HG03039 (cell line): ENCODE measurements around the gene KRTAP5-5.
"Not testable (repeated sequence)": the region's sequence is repeated elsewhere in the genome, so short reads cannot be mapped to it uniquely, and the experiment has no call there.

Experiments used
- ATAC-seq: cut with Tn5 transposase; IDR thresholded peaks from one replicate; pipeline ENCODE4 v1.9.1; 2021; ENCODE audit warnings: mild to moderate bottlenecking, moderate library complexity; ENCODE audit not compliant: unreplicated experiment

The KRTAP5-5 gene

DNA sequence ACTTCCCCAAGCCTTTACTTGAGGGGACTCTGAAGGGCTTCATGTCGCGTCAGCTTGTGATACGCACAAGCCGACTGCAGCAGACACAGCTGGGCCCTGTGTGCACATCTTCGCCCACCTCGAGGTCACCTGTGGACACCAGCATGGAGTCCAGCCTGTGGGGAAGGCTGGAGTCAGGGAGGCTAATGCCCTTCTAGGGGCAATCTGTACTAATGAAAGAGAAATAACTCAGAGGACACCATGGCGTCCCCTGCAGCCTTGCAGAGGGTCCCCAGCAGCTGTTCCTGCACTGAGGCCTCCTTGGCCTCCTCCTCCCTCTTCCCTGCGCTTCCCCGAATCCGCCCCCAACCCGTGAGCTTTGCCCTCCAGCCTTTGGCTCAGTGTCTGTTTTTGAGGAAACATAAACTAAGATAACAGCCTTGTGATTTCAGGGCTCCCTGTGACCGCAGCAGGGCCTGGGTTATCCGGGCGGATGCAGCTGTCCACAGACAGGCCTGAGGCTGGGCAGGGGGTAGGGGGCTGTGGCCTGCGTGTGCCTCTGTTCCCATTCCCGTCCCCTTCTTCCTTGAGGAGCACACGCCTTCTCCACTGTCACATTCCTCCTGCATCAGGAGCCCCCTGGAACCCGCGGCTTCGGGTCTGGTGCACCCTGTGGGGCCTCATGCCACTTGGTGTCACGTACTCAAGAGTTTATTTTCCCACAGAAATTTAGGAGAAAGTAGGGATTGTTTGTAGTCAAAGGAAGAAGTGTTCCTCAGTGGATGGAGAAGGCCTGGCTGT, 25.0 kb downstream of the KRTAP5-5 start:
- no peak for ATAC-seq

DNA sequence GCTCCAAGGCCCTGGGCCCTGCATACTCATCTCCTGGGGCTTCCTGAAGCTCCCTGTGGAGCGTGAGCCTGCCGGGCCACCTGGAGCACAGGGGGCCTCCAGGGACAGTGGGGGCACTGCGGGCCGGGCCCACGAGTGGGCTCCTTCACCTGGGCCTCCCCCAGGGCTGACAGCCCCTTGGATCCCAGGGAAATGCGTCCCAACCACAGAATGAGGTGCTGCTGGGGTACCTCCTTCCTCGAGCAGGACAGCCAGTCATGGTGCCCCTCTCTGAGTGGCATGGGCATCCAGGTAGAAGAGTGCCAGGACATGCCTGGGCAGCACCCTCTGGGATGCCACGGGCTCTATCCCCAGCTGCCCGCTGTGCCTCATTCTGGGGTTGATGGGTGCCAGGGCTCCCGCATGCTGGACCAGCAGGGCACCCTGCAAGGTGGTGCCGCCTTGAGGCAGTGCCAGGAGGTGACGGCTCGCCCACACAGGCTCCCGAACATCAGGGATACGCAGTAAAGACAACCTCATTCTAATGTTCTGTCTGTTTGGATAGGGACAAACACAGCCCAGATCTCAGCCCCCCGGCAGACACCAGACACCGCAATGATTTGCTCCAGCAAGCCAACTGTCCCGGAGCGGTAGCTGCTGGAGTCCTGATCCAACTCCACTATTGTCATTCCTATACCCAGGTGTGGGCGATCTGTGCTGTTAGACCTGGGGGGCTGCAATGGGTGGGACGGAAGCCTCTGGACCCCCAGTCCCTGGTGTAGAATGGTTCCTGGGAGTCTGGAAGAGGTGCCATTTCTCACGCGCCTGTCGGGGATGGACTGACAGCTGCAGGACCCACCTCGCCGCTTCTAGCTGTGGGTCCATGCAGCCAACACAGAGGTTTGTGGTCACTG, 25.8 kb downstream of the KRTAP5-5 start:
- ATAC-seq: no peak

DNA sequence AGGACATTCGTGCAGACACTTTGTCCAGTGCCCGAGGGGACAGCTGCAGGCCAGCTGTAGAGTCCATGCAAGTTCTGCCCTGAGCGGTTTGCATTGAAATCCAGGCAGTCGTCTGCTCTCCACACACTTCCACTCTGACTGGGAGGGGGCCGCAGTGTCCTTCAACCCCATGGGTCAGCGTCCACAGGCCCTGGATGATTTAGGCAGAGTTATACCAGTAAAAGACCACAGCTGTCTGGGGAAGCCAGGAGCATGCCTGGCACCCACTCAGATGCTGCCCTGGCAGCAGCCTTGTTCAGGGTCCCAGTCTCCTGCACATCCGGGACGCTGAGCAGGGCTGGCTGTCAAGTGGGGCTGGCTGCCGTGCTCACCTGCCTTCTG, 26.5 kb downstream of the KRTAP5-5 start:
- ATAC-seq: no peak

DNA sequence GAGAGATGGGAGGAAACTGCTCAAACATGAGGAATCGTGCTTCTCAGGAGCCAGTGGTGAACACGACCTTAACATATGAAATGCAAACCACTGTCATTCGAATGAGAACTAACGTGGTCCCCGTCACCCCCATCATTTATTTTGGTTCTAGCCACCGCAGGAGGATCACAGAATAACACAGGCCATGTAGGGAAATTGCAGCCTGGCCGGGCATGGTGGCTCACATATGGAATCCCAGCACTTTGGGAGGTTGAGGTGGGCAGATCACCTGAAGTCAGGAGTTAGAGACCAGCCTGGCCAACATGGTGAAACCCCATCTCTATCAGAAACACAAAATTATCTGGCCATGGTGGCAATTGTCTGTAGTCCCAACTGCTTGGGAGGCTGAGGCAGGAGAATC, 27.1 kb downstream of the KRTAP5-5 start:
- ATAC-seq: no peak

DNA sequence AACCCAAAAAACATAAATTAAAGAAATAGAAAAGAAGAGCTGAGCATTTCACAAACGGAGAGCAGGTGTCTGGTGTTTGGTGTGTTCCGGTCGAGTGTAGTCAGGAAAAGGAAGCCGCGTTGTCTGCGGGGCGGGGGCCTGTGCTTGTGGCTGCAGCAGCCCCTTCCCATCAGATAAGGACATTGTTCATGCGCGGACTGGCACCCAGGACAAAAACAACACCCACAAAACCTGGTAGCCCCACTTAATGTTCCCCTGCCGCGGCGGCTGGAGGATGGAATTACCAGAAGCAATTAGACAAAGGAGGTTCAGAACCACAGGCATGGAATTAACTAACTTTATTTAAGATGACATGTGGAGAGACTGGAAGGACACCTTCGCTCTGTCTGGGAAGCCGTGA, 29.9 kb downstream of the KRTAP5-5 start:
- ATAC-seq: no peak

DNA sequence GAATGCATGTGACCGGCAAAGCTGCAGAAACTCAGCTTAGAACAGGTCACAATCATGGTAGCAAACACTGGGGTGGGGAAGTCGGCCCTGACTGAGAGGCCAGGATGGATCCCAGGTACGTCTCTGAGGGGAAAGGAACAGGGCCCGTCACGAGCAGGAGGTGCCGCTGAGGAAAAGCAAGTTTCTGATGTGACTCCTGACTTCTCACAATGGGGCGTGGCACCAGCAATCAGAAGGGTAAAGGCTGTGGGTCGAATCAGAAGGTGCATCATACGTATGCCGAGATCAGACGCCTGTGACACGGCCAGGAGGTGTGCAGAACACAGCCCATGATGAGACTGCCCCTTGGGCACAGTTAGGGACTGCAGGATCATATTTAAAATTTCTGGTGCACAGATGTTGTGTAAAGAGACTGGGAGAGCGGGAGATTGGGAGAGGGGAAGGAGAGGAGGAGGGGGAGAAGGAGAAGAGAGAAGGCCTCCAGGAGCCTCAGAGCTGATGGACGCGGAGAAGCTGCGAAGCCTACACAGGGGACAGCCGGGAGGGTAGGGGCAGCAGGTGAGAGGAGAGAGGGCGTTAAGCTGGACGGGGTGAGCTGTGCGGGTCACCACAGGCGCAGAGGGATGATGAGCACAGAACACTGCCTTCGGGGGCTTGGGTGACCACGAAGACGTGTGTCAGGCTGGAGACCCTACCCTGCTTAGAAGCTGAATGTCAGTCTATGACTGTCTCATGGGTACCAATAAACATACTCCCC, 30.7 kb downstream of the KRTAP5-5 start:
- no peak for ATAC-seq

DNA sequence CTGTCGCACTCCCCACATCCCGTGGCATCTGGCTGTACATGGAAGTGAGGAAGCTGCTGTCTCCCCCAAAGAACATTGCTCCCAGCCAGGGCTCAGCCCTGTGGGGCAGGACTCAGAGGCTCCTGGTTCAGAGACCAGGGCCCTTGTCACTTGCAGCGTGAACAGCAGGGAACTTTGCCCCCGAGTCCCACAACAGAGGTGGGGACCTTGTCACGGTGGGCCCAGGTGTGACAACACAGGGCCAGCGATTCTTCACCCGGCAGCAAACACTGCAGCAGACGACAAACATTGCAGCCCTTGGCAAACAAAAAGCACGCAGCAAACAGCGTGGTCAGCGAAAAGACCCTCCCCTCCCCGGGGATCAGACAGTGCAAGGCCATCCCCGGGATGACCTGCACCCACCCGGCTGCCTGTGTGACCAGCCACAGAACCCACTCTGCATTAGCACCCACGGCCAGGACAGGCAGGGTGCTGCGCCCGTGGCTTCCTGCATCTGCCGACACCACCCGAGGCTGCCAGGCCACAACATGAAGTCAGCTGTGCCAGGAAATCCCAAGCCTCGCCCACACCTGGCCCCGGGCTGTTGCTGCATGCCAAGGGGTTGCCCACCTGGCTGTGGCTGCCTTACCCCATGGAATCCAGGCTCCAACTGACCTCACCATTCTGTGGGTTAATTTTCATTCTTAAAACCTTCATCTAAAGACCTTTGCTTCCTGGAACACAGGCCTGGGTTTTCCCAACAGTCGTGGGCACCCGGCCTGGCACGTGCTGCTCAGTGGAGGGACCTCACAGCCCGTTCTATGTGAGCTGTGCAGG, 32.1 kb downstream of the KRTAP5-5 start:
- not testable (repeated sequence) for ATAC-seq

DNA sequence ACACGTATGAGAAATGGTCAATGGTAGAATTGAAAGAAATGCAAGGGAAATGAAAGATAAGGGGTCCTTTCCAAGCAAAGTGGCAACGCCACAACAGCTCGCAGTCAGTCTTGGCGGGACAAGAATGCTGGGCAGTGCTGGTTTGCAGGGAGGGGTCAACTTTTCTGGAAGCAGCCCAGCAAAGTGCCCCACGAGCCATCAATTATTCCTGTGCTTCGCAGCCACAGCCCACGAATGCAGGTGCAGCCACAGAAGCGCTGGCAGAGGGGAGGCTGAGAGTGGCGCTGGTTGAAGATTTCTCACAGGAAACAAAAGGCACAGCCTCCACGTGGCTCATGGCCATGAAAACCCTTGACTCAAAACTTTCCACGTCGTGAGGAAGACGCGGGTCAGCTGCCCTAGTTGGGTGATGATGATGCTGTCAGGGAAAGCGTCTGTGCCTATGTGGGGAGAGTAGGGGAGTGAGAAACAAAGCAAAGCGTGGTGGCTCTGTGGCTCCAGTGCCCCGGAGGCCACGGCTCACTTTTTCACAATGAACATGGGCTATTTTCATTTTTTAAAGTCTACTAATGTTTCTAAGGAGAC, 33.2 kb downstream of the KRTAP5-5 start:
- ATAC-seq: not testable (repeated sequence)

DNA sequence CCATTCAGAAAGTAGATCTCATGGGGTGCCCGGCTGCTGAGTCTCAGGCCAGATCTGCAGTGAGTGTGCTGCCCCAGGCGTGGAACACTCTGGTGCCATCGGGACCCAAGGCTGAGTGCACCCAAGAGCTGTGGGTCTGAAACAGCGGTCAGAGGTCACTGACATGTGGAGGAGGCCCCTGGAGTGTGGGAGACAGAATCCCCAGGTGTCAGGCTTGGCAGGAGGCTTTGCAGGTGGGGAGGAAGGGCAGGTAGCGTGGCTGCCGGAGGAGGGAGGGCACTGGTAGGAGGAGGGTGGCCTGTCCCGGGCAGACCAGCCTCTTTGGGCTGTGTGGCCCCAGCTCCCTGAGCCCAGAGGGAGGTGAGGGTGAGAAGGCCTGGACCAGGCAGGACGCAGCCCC, 35.7 kb downstream of the KRTAP5-5 start:
- ATAC-seq: no peak

DNA sequence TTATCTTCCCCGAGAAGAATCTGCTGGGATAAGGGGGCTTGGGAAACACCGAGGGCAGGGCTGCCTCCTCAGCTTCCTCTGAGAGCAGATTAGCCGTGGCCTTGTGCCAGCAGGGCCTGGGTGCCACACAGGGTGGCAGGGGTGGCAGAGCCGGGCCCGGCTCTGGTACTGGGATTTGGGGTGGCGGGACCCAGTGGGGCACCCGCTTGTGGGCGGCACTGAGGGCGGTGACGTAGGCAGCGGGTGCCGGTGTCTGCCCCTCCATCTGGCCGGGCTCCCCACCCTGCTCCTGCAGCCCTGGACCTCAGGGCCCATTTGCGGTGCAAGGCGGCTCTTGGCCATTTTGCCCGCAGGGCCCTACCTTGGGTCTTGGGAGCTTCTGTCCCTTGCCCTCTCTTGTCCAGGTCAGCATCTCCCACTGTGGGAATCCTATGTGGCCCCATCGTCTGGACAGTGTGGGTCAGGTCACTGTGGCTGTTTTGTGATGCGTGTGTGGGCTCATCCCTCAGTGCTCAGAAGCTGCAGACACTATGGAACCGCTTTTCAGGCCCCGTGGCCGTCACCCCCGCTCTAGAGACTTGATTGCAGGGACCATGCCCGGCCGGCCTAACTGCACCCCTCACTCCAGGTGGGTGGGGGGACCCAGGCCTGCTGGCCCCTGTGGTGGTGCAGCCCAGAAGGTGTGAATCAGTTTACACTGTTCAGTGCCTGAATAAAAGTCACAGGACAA, 37.7 kb downstream of the KRTAP5-5 start:
- no peak for ATAC-seq

DNA sequence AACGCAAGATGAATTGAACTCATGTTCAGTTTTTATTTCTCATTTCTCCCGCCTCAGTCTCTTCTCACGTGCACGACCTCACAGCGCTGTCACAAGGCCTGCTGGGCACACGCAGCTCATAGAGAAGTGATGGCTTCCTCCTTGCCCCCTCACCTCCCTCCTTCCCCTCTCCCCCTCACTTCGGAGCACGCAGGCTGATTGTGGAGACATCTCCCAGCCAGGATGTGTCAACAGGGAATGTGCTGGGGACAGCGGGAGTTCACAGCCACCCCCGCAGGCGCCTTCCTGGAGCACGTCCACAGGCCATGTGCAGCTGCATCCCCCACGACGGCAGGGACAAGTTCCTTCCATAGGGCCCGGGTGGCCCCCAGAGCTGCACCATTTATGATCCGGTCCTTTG, 38.3 kb downstream of the KRTAP5-5 start:
- ATAC-seq: no peak

DNA sequence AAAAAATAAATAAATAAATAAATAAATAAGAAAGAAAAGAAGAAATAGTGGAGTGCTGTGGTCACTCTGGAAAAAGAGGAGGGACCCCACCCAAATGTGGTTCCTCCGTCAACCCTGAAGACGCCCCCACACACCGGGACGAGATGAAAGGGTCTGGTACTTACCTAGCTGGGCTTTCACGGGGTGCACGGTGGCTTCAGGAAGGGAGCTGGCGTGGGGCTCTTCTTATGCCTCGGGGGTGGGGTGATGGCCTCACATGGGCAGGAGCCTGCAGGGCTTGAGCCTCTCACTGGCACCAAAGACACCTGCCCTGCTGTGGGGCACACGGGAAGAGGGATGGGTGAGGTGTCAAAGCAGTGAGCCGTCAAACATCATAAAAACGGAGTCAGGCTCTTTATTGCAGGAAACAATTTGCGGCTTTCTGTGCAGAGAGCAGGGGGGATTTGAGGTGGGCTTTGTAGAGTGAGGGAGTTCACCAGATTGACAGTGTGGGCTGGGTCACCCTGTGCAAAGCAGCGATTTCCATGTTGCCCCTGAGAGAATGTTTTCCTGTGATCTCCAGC, 39.4 kb downstream of the KRTAP5-5 start:
- no peak for ATAC-seq

DNA sequence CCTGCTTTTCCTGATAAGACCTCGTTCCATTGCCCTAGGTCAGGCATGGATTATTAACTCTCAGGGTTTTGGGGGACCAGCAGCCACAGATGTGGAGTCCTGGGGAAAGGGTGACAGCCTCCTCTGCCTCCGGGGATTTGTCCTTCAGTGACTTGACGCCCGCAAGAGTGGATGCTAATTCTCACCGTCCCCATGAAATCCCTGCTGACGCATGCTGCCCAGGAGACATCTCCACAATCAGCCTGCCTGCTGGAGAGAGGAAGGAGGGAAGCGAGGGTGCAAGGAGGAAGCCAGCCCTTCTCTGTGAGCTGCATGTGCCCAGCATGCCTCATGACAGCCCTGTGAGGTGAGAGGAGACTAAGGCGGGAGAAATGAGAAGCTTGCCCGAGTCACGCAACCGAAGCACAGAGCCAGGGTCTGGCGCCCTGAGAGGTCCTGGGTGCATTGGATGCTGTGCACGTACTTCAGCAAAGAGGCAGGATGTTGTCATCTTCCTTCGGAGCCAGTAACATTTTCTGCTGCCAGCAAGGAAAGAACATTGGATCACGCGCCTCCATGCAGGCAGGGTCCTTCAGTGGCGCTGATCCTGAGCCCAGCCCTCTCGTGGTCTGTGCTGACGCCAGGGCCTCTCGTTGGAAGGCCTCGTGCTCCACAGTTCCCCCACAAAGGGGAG, 40.1 kb downstream of the KRTAP5-5 start:
- ATAC-seq: no peak

DNA sequence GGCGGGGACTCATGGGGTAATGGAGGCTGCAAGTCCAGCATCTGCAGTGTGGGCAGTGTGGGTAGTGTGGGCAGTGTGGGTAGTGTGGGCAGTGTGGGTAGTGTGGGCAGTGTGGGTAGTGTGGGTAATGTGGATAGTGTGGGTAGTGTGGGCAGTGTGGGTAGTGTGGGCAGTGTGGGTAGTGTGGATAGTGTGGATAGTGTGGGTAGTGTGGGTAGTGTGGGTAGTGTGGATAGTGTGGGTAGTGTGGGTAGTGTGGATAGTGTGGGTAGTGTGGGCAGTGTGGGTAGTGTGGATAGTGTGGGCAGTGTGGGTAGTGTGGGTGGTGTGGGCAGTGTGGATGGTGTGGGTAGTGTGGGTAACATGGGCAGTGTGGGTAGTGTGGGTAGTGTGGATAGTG, 40.9 kb downstream of the KRTAP5-5 start:
- not testable (repeated sequence) for ATAC-seq

DNA sequence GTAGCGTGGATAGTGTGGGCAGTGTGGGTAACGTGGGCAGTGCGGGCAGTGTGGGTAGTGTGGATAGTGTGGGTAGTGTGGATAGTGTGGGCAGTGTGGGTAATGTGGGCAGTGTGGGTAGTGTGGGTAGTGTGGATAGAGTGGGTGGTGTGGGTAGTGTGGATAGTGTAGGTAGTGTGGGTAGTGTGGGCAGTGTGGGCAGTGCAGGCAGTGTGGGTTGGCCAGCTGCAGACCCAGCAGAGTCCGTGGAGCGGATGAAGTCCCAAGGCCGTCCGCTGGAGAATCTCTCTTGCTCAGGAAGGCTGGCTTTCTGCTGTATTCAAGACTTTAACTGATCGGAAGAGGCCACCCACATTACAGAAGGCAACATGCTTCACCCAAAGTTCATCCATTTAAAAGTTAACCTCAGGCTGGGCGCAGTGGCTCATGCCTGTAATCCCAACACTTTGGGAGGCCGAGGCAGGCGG, 41.4 kb downstream of the KRTAP5-5 start:
- no peak for ATAC-seq

DNA sequence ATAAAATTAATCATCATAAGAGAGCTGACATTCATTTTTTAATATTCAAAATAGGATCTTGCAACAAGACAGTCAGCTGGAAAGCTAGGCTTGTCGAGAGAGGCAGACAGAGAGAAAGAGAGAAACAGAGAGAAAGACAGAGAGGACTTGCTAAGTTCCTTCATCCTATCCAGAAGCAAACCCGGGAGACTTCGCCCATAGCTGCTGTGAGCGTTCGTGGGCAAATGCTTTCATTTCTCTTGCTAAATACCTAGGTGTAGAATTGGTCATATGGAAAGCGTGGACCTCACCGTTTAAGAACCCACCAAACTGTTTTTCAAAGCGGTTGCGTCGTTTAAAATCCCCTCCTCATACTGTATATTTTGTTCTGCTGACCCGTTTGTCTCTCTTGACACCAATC, 42.1 kb downstream of the KRTAP5-5 start:
- no peak for ATAC-seq

DNA sequence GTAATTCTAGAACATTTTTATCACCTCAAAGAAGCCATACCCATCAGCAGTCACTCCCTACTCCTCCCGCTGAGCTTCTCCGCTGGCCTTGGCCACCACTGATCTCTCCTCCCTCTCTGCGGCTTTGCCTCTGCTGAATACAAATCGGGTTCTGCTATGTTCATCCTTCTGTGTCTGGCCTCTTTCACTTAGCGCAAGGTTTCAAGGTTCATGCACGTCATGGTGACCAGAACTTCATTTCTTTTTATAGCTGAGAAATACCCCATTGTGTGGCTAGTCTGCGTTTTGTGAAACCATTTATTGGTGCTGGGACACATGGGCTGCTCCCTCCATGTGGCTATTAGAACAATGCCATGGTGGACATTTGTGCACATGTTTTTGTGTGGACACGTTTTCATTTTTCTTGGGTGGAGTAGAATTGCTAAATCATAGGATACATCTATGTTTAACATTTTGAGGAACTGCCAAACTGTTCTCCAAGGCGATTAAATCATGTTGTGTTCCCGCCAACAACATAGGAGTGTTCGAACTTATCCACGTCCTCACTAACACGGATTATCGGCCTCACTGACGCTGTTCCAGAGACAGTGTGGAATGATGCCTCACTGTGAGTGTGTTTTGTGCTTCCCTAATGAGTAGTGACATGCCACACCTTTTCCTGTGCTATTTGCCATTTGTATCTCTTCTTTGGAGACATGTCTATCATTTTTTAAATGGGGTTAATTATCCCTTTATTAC, 43.2 kb downstream of the KRTAP5-5 start:
- no peak for ATAC-seq
